Uterus (tissue), 2 donors: Measurements from ENCODE around the gene CFAP92.

ENCODE experiments used
- CTCF ChIP-seq, 4 experiments: fragments of 200-600 bp in 2 of 4; fragments of 450-650 bp in 2 of 4; sonication (generic) in 2 of 4; IDR thresholded peaks; one replicate each; pipeline ENCODE4 v1.5.1; 2016 to 2019; ENCODE audit warnings: antibody characterized with exemption in 4 of 4, mild to moderate bottlenecking in 2 of 4, moderate library complexity in 1 of 4
- POLR2A ChIP-seq, 2 donors: fragments of 450-650 bp; IDR thresholded peaks; one replicate each; pipeline ENCODE4 v1.6.1; 2016; ENCODE audit warnings: antibody characterized with exemption in 2 of 2, mild to moderate bottlenecking in 1 of 2, moderate library complexity in 1 of 2

GRCh38 chr3:128872282-128872681 lies 121.6 kb downstream of the CFAP92 start:
- TF ChIP-seq POLR2A (IDR thresholded peaks at IDR 0.05) (no peak), CTCF (IDR thresholded peaks at IDR 0.05) (no peak)
